Activated CD4-positive, alpha-beta T cell treated with anti-CD3 and anti-CD28 coated beads, Interleukin-2, amount 10 ng/mL, durations not matched to agents 24 days and 14 days (primary cell): Measurements from ENCODE around the gene RAB20. TPM values are rescaled to one million over a fixed set of nuclear protein-coding genes. Genes with fewer than 3 reads are reported as not detected.

Experiments
- DNase-seq: peaks from one replicate; pipeline ENCODE4 v3.0.0; 2022
- H3K27ac Mint-ChIP-seq: one replicate; pipeline ENCODE4 v1.8.0; 2022; ENCODE audit warnings: mild to moderate bottlenecking, mixed read lengths
- H3K27me3 Mint-ChIP-seq: one replicate; pipeline ENCODE4 v1.8.0; 2022; ENCODE audit warnings: mixed read lengths
- H3K36me3 Mint-ChIP-seq: one replicate; pipeline ENCODE4 v1.8.0; 2022; ENCODE audit warnings: low read depth, mild to moderate bottlenecking, mixed read lengths
- H3K4me1 Mint-ChIP-seq: one replicate; pipeline ENCODE4 v1.8.0; 2021; ENCODE audit warnings: mixed read lengths
- H3K4me3 Mint-ChIP-seq: one replicate; pipeline ENCODE4 v1.8.0; 2022; ENCODE audit warnings: mild to moderate bottlenecking, moderate library complexity, mixed read lengths
- H3K9me3 Mint-ChIP-seq: one replicate; pipeline ENCODE4 v1.8.0; 2021; ENCODE audit warnings: mixed read lengths
- intact Hi-C: fragments of 100-400 bp; cut with micrococcal nuclease; formaldehyde crosslinking; loops from one replicate; pipeline ENCODE4 v1.15.1; 2023
- total RNA-seq: library from RNA; stranded (reverse); gene quantifications from 2 replicates; pipeline ENCODE4 v1.2.3, GENCODE V29; 2022

The RAB20 gene
- total RNA-seq, 1 donor from 2014 or later, result 2.8 TPM

DNA sequence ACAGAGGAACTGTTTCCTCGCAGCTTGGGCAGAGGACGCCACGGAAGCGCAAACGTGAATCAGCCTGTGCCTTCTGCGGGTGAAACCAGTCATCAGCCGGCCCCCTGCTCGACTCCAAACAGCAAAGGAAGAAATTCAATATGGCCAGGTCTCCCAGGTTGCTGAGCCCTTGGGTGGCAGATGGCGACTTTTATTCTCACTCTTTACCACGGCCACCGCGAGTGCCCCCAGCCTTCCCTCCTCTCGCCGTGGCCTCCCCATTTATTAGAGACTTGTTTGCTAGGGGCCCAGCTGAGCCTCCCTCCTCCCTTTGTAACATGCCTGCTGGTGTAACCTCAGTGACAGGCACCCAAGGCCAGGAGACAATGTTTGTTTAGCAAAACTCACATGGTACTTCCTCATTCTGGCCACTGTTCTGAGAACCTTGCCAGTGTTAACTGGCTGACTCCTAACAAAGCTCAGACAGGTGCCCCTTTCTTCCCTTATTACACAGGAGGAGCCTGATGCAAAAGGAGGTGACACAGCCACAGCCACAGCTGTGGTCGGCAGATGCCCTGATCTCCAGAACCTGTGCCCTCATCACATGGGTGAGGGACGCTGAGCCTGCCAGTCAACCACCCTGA lies 5.8 kb downstream of the RAB20 start:
- no peaks in the 10 kb centered on the region for H3K9me3 Mint-ChIP-seq
- H3K36me3 Mint-ChIP-seq, result peaks cover 13% of the 10 kb centered on the region
- peaks cover 21% of the 10 kb centered on the region for H3K4me1 Mint-ChIP-seq
- intact Hi-C loops, result no loop called here
- peaks cover 6% of the 10 kb centered on the region for H3K27me3 Mint-ChIP-seq
- H3K27ac Mint-ChIP-seq, result no peak overlapping the region
- DNase-seq, result no peak
- H3K4me3 Mint-ChIP-seq, result no peak overlapping the region

DNA sequence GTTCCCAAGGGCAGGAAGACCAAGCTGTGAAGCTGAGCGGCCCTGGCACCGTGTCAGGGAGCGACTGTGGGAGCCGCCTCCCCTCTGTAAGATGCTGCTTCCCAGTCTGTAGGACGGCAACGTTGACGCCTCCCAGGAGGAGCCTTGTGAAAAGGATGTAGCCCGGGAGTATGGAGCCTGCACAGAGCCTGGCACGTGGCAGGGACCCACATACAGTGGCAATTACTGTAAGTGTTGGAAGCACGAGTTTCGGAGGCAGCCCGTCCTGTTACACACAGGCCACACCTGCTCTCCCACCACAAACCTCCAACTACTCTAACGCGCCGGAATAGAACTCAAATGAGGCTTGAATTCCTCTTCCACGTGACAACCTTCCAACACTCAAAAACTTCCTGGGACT lies 6.6 kb downstream of the RAB20 start:
- intact Hi-C loops, result no loop called here
- Mint-ChIP-seq H3K4me3 (no peak overlapping the region), H3K9me3 (no peaks in the 10 kb centered on the region), H3K4me1 (peaks cover 14% of the 10 kb centered on the region), H3K27ac (no peak overlapping the region), H3K27me3 (peaks cover under 1% of the 10 kb centered on the region), H3K36me3 (peaks cover 11% of the 10 kb centered on the region)
- DNase-seq, result no peak

DNA sequence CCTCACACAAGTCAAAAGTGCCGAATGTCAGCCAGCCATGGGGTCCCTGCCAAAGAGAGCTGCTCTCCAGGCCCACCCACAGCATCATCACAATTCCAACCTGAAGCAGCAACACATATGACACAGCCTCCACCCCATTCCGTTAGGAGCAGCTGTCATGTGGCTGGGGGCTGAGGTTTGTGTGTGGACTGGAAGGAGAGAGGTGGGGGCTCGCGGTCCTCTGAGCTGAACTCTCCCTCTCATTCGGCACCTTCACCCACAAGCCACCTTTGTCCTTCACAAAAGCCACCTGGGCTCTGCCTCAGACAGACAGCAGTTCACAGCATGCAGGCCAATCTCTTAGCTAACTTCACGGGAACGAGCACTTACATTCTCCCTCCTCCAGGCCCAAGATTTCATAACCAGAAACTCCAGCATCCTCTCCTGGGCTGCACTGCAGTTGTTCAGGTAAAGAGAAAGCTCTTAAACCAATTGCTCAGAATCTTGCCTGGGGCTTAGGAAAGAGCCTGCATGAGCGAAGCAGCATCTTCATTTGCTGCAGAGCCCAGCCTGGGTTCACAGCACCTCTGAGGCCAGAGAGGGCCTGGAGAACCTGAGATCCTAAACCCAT lies 7.2 kb downstream of the RAB20 start:
- H3K4me3 Mint-ChIP-seq, result no peak overlapping the region
- peaks cover 11% of the 10 kb centered on the region for H3K36me3 Mint-ChIP-seq
- DNase-seq, result no peak
- H3K4me1 Mint-ChIP-seq, result peaks cover 11% of the 10 kb centered on the region
- no peak overlapping the region for H3K27ac Mint-ChIP-seq
- H3K27me3 Mint-ChIP-seq, result no peaks in the 10 kb centered on the region
- intact Hi-C loops, result no loop called here
- H3K9me3 Mint-ChIP-seq, result no peaks in the 10 kb centered on the region

DNA sequence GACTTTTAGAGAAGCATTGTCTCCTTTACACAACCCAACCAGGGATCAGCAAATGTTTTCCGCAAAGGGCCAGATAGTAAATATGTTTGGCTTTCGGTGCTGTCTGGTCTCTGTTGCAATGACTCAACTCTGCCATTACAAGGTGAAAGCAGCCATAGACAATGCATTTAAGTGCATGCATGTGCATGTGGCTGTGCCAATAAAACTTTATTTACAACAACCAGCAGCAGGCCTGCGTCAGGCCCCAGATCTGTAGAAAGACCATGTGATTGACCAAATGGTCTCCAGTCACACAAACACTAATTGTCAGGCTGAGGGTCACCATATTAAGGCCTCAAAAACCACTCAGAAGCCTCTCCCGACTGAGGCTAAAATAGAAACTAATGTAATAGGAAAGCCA lies 8.1 kb downstream of the RAB20 start:
- intact Hi-C loops, result no loop called here
- H3K9me3 Mint-ChIP-seq, result no peaks in the 10 kb centered on the region
- H3K4me3 Mint-ChIP-seq, result no peak overlapping the region
- H3K27me3 Mint-ChIP-seq, result no peaks in the 10 kb centered on the region
- H3K4me1 Mint-ChIP-seq, result peaks cover 8% of the 10 kb centered on the region
- DNase-seq, result no peak
- H3K27ac Mint-ChIP-seq, result no peak overlapping the region
- peaks cover 9% of the 10 kb centered on the region for H3K36me3 Mint-ChIP-seq

DNA sequence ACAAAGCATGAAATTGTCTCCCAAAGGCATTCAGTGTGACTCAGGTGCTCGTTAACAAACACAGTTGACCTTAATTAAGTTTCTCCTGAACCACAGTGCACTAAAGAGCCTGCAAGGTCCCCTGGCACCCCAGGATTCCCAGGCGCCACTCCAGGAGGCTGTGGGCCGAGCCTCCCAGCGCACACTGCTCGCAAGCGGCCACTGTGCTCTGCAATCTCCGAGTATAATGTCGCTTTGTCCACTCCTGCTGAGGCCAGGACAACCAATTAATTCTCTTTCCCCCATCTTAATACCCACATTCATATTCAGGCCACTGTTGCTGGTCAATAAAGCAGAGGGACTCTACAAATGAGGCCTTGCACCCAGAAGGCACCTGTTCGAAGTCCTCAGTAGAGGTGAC lies 8.8 kb downstream of the RAB20 start:
- Mint-ChIP-seq H3K36me3 (peaks cover 9% of the 10 kb centered on the region), H3K27ac (no peak overlapping the region), H3K27me3 (no peaks in the 10 kb centered on the region), H3K9me3 (no peaks in the 10 kb centered on the region), H3K4me1 (peaks cover 8% of the 10 kb centered on the region), H3K4me3 (no peak overlapping the region)
- intact Hi-C loops, result no loop called here
- no peak for DNase-seq

DNA sequence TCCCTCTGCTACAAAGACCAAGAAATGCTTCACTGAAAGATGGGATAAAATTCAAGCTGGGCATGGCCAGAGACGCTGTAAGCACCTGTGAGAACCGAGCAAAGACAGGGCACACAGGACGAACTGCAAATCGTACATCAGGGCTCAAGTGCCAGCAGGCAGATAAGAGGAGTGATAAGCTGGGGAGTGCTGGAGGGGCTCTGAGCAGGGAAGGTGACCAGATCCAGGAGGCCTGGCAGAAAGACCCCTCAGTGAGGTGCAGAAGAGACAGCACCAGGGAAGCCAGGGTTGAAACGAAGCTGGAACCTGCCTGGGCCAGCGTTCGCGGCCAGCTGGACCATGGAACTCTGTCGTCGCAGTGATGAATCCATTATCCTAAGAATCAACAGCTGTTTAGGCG lies 10.2 kb downstream of the RAB20 start:
- no peaks in the 10 kb centered on the region for H3K9me3 Mint-ChIP-seq
- H3K4me3 Mint-ChIP-seq, result no peak overlapping the region
- H3K27ac Mint-ChIP-seq, result no peak overlapping the region
- peaks cover 6% of the 10 kb centered on the region for H3K4me1 Mint-ChIP-seq
- no peaks in the 10 kb centered on the region for H3K27me3 Mint-ChIP-seq
- DNase-seq, result no peak
- H3K36me3 Mint-ChIP-seq, result peaks cover 7% of the 10 kb centered on the region
- intact Hi-C loops, result no loop called here

DNA sequence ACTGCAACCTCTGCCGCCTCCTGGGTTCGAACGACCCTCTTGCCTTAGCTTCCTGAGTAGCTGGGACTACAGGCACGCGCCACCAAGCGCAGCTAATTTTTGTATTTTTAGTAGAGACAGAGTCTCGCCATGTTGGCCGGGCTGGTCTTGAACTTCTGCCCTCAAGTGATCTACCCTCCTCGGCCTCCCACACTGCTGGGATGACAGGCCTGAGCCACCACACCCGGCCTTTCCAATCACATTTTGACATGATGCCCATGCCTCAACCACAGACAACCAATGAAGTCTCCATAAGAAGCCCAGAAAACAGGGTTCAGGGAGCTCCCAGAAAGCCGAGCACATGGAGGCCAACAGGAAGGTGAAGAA lies 11.7 kb downstream of the RAB20 start:
- peaks cover 6% of the 10 kb centered on the region for H3K36me3 Mint-ChIP-seq
- H3K4me1 Mint-ChIP-seq, result no peaks in the 10 kb centered on the region
- no peak overlapping the region for H3K4me3 Mint-ChIP-seq
- intact Hi-C loops, result no loop called here
- H3K27ac Mint-ChIP-seq, result no peak overlapping the region
- no peaks in the 10 kb centered on the region for H3K27me3 Mint-ChIP-seq
- H3K9me3 Mint-ChIP-seq, result no peaks in the 10 kb centered on the region
- no peak for DNase-seq

DNA sequence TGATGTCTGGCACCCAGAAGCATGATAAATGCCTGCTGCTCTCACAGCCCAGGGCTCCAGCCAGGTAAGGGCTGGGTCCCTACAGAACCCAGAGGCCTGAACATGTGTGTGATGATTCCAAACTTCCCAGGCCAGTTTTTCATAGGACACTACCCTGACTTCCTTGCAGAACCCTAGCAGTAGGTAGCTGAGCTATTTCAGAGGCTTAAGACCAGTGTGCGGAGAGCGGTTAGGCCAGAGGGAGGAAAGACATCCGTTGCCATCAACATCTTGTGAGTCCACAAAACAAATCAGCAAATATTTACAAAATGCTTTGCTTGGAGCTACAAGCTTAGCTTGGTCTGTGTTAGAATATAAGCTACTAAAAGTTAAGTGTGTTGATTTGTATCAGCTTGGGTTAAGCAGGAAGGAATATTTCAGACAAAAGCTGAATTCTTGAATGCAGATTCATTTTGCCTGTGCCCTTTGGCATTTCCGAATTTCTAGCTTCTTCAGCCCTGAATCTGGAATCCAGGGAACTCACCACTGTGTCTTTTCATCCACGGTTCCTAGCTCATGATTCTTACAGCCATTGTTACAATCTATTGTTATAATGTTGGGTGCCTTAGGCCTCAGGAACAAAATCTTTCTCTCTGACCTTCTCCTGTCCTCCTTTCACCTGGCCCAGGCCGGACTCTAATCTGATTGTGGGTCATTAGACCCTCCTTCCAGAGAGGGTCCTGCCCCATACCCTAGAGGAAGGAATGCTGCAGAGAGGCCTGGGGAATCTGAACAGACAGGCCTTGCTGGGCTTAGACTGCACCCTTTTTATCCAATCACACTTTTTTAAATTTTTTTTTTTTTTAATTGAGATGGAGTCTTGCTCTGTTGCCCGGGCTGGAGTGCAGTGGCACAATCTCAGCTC lies 12.4 kb downstream of the RAB20 start:
- H3K9me3 Mint-ChIP-seq, result no peaks in the 10 kb centered on the region
- no peaks in the 10 kb centered on the region for H3K4me1 Mint-ChIP-seq
- peaks cover 6% of the 10 kb centered on the region for H3K36me3 Mint-ChIP-seq
- H3K4me3 Mint-ChIP-seq, result no peak overlapping the region
- no peak overlapping the region for H3K27ac Mint-ChIP-seq
- no peaks in the 10 kb centered on the region for H3K27me3 Mint-ChIP-seq
- no peak for DNase-seq
- intact Hi-C loops, result no loop called here

DNA sequence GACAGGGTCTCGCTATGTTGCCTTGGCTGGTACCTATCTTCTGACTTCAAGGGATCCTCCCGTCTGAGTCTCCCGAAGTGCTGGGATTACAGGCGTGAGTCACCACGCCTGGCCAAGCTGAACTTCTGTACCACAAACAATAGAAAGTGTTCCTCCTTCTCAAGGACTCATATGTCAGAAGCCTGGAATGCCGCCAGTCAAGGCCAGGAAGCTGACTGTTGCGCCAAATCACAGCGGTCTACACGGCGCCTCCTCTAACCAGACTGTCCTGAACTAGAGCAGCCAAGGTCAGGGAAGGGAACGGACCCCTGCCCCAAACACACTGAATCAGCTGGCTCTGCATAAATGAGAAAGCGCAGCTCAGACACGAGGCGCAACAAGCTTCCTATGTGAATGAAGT lies 14.6 kb downstream of the RAB20 start:
- DNase-seq, result no peak
- no peak overlapping the region for H3K4me3 Mint-ChIP-seq
- intact Hi-C loops, result no loop called here
- H3K36me3 Mint-ChIP-seq, result peaks cover 6% of the 10 kb centered on the region
- H3K27me3 Mint-ChIP-seq, result no peaks in the 10 kb centered on the region
- no peaks in the 10 kb centered on the region for H3K9me3 Mint-ChIP-seq
- no peak overlapping the region for H3K27ac Mint-ChIP-seq
- H3K4me1 Mint-ChIP-seq, result no peaks in the 10 kb centered on the region

DNA sequence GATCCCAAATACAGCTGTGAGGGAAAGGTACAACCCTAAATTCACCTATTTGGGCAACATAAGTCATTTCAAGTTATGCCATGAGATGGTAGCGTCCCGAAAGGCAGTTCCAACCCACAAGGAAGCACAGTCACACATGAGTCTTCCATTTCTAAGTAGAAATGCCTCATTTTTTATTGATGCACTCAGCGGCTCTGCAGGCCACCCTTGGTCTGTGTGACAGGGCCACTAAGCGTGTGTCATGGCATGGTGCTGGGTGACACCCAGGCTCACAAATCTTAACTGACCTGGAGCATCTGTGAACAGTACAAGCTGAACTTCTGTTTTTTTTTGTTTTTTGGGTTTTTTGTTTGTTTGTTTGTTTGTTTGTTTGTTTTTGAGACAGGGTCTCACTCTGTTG lies 15.1 kb downstream of the RAB20 start:
- no peak for DNase-seq
- H3K27ac Mint-ChIP-seq, result no peak overlapping the region
- H3K4me1 Mint-ChIP-seq, result no peaks in the 10 kb centered on the region
- H3K36me3 Mint-ChIP-seq, result peaks cover 6% of the 10 kb centered on the region
- no peak overlapping the region for H3K4me3 Mint-ChIP-seq
- H3K27me3 Mint-ChIP-seq, result no peaks in the 10 kb centered on the region
- intact Hi-C loops, result no loop called here
- H3K9me3 Mint-ChIP-seq, result no peaks in the 10 kb centered on the region

DNA sequence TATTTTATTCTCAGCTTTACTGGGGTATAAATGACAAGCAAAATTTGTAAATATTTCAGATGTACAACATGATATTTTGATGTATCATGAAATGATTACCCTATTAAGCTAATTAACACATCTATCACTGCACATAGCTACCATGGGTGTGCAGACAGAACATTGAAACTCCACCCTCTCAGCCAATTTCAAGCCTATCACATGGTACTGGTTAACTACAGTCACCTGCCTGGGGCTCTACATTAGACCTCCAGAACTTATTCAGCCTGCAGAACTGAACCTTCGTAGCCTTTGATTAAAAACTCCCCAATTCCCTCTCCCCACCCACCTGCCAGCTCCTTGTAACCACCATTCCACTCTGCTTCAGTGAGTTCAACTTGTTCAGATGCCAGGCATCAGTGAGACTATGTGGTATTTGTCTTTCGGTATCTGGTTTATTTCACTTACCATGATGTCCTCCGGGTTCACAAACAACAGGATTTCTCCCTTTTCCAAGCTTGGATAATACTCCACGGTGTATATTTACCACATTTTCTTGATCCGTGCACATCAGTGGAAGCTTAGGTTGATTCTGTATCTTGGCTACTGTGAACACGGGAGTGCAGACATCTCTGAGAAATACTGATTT lies 19.2 kb downstream of the RAB20 start:
- H3K9me3 Mint-ChIP-seq, result no peaks in the 10 kb centered on the region
- H3K4me3 Mint-ChIP-seq, result no peak overlapping the region
- DNase-seq, result no peak
- no peak overlapping the region for H3K27ac Mint-ChIP-seq
- no peaks in the 10 kb centered on the region for H3K27me3 Mint-ChIP-seq
- intact Hi-C loops, result no loop called here
- H3K36me3 Mint-ChIP-seq, result peaks cover 2% of the 10 kb centered on the region
- H3K4me1 Mint-ChIP-seq, result peaks cover 3% of the 10 kb centered on the region

DNA sequence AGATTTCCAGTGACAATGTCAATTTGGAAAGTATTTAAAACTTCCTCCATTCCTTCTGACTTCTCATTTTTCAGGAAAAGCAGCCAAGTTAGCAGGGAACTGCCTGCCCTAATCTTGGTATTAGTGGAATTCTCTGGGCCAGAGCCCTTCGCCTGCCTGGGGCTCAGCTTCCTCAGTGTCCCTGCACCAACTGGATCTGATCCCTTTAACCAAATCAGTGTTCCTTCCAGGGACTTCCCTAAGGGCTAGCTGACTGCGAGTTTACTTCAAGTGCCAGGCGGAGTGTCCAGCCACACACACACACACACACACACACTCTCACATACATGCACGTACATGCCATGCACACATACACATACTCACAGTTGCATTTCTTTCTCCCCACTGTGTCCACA lies 20.0 kb downstream of the RAB20 start:
- no peaks in the 10 kb centered on the region for H3K36me3 Mint-ChIP-seq
- no peaks in the 10 kb centered on the region for H3K9me3 Mint-ChIP-seq
- DNase-seq, result no peak
- intact Hi-C loops, result no loop called here
- H3K27me3 Mint-ChIP-seq, result no peaks in the 10 kb centered on the region
- H3K4me3 Mint-ChIP-seq, result no peak overlapping the region
- no peak overlapping the region for H3K27ac Mint-ChIP-seq
- H3K4me1 Mint-ChIP-seq, result peaks cover 3% of the 10 kb centered on the region

DNA sequence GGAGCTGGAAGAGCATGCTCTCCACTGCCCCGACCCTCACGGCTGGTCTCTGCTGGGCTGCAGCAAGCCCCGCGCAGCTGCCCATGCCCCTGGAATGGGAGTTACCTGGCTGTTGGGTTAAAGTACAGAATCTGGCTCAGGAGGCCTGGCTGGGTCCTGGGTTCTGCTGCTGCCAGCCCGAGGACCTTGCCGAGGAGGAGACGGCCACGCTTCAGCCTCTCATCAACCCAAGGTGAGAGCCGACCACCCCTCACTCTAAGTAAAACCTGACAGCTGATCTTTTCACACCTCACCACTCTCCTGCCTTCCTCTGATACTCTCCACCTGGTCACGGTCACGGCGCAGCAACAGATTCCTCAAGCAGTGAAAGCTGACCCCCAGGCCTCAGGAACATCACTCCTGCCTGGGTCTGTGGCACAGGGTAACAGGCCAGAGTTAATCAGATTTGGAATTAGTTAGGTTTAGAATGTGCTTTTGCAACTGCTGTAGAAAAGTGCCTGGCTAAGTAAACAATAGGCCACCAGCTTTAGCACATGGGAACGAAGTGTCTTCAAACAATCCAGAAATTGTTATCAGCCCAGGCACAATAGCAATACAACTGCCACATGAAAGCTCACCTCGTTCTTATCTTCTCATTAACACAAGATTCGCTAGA lies 20.5 kb downstream of the RAB20 start:
- no peaks in the 10 kb centered on the region for H3K9me3 Mint-ChIP-seq
- intact Hi-C loops, result no loop called here
- H3K4me3 Mint-ChIP-seq, result no peak overlapping the region
- no peaks in the 10 kb centered on the region for H3K27me3 Mint-ChIP-seq
- no peak for DNase-seq
- no peaks in the 10 kb centered on the region for H3K36me3 Mint-ChIP-seq
- peaks cover 7% of the 10 kb centered on the region for H3K4me1 Mint-ChIP-seq
- H3K27ac Mint-ChIP-seq, result no peak overlapping the region

DNA sequence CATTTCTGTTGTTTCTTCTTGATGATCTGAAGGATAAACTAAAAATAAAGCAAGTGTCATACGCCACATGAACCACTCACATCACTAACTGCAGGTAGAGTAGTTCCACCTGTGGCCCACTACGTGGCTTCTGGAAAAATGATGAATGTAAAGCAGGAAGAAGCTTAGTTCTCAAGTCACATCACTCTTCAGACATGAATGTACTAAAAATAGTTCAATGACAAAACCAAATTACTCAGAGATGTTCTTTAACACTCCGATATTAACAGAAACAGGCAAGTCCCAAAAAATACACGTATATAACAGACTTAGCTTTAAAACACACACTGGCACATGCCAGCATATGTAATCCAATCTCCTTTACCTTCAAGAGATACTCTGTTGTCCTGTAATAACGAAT lies 21.6 kb downstream of the RAB20 start:
- intact Hi-C loops, result no loop called here
- Mint-ChIP-seq H3K27me3 (no peaks in the 10 kb centered on the region), H3K9me3 (no peaks in the 10 kb centered on the region)

More for the DNA sequence above, 21.6 kb downstream of the RAB20 start:
- Mint-ChIP-seq H3K27ac (no peak overlapping the region), H3K36me3 (no peaks in the 10 kb centered on the region), H3K4me1 (peaks cover 7% of the 10 kb centered on the region), H3K4me3 (no peak overlapping the region)
- no peak for DNase-seq
